GM12892 (cell line): ENCODE data around the gene LACTB.

Experiments
- DNase-seq: peaks from one replicate; pipeline ENCODE4 v3.0.0; 2011; ENCODE audit not compliant: insufficient read length
- FAIRE-seq: peaks from 2 replicates; lab custom pipeline; 2011; peaks lifted over from hg19 to GRCh38; lab: Jason Lieb, UNC
- POLR2A ChIP-seq: IDR thresholded peaks from 2 replicates; pipeline ENCODE4 v1.6.1; 2011; ENCODE audit warnings: low read depth, low read length, control low read depth
- POLR2AphosphoS5 ChIP-seq: IDR thresholded peaks from 2 replicates; pipeline ENCODE4 v1.6.1; 2011; ENCODE audit warnings: low read depth, low read length, control low read depth
- TAF1 ChIP-seq: IDR thresholded peaks from 2 replicates; pipeline ENCODE4 v1.6.1; 2011; ENCODE audit warnings: low read depth, mild to moderate bottlenecking, control low read depth, low read length, borderline replicate concordance

The LACTB gene

GRCh38 chr15:63110428-63111026 lies 11.1 kb upstream of the LACTB start:
- FAIRE-seq (no peak), DNase-seq (no peak)
- TF ChIP-seq POLR2A (no peak), POLR2AphosphoS5 (no peak), TAF1 (no peak)

DNA sequence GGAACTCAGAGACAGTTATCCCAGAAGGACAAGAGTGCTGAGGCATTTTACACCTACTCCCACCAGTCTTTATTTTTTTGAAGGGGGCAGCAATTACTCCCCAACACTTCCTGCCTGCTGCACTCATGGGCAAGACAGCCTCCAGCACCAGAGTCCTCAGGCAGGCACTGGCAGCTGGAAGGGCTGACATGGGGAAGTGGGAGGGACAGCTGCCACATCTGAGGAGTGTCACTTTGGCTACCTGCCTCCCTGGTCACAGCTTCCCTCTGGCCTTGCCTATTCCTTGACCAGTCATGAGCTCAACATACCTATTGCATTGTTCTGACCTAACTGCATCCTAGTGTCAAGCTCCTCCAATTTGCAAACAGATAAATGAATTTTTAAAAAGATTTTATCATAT lies 10.2 kb upstream of the LACTB start:
- DNase-seq, result no peak
- FAIRE-seq, result no peak
- TF ChIP-seq POLR2A, result no peak
- TF ChIP-seq TAF1, result no peak
- no peak for TF ChIP-seq POLR2AphosphoS5

GRCh38 chr15:63112871-63113270 lies 8.8 kb upstream of the LACTB start:
- FAIRE-seq (no peak), DNase-seq (no peak)
- TF ChIP-seq POLR2A (no peak), POLR2AphosphoS5 (no peak), TAF1 (no peak)

GRCh38 chr15:63114465-63114864 lies 7.2 kb upstream of the LACTB start:
- TF ChIP-seq TAF1 (no peak), POLR2AphosphoS5 (no peak), POLR2A (no peak)
- no peak for FAIRE-seq
- no peak for DNase-seq

- TF ChIP-seq TAF1 (no peak), POLR2AphosphoS5 (no peak), POLR2A (no peak)
- DNase-seq (no peak), FAIRE-seq (no peak)
Measured at GRCh38 chr15:63118854-63119253, 2.8 kb upstream of the LACTB start.

- DNase-seq (peak; percentile 81), FAIRE-seq (peak; percentile 96)
- TF ChIP-seq POLR2A (no peak), POLR2AphosphoS5 (no peak), TAF1 (no peak)
Measured at GRCh38 chr15:63122002-63122875, 578 bp downstream of the LACTB start.

- FAIRE-seq (no peak), DNase-seq (no peak)
- TF ChIP-seq POLR2A (no peak), POLR2AphosphoS5 (no peak), TAF1 (no peak)
Measured at GRCh38 chr15:63124506-63124905, 2.8 kb downstream of the LACTB start.

DNA sequence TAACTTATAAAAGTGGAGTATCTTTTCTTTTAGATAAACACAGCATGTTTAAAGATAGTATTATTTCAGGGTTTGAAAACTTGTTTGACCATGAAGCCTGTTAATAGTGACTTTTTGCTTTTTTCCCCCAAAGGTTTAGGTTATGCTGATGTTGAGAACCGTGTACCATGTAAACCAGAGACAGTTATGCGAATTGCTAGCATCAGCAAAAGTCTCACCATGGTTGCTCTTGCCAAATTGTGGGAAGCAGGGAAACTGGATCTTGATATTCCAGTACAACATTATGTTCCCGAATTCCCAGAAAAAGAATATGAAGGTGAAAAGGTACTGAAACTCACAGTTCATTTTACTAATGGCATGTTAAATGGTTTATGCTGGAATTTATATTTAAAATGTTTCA lies 5.1 kb downstream of the LACTB start:
- TF ChIP-seq POLR2AphosphoS5, result no peak
- TF ChIP-seq TAF1, result no peak
- TF ChIP-seq POLR2A, result no peak
- FAIRE-seq (no peak), DNase-seq (no peak)

GRCh38 chr15:63133786-63134185 lies 12.1 kb downstream of the LACTB start:
- TF ChIP-seq POLR2A (no peak), TAF1 (no peak), POLR2AphosphoS5 (no peak)
- FAIRE-seq (no peak), DNase-seq (no peak)

- no peak for DNase-seq
- FAIRE-seq, result peak; percentile 46
- TF ChIP-seq POLR2AphosphoS5 (no peak), TAF1 (no peak), POLR2A (no peak)
Measured at GRCh38 chr15:63134245-63134985, 12.8 kb downstream of the LACTB start.

DNA sequence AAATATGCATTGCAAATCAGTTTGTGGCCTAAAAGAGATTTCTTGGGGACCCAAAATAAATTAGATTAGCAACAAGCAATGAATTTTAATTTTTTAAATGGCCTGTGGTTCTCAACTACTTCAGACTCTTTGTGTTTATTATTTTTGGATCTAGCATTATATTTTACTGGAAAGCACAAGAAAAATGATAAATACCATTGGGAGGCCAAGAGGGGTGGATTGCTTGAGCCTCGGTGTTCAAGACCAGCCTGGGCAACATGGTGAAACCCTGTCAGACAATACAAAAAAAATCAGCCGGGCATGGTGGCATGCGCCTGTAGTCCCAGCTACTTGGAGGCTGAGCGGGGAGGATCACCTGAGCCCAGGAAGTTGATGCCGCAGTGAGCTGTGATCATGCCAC lies 13.6 kb downstream of the LACTB start:
- no peak for DNase-seq
- no peak for FAIRE-seq
- TF ChIP-seq POLR2AphosphoS5 (no peak), POLR2A (no peak), TAF1 (no peak)
